DMS114 treated with DMSO at 0.1 percent for 48 hours (cell line): ENCODE measurements around the gene RBMY1F.
"Not testable (repeated sequence)": the region's sequence is repeated elsewhere in the genome, so short reads cannot be mapped to it uniquely, and the experiment has no call there.

Source experiments
- DNase-seq: peaks from one replicate; lab custom pipeline; 2025; ENCODE audit not compliant: unreplicated experiment; lab: John Stamatoyannopoulos, UW

RBMY1F gene

DNA sequence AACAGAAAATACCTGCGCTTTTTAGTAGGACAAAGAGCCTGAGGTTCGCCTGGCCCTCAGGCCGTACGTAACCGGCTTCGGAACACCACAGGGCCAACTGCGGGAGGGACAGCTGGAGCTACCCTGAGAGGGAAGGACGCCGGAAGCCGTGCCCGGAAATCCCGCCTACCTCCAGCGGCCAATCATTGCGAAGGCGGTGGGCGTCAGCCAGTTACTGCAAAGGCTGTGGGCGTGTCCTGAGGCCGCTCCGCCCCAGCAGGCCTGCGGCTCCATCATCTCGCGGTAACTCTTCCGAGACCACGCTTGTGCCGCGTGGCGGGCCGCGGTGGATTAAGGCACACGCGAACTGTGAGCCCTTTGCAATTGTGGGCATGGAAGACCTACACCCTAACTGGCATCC lies at the start of gene RBMY1F:
Gene RBMY1F, minus strand, starts transcription at position 101 of the 400 bp plus-strand sequence. CDS start 1,954 bp downstream, outside the sequence.
- not testable (repeated sequence) for DNase-seq

- DNase-seq = not testable (repeated sequence)
Observed at GRCh38 chrY:22151144-22151543, 31.6 kb downstream of the RBMY1F start.

- not testable (repeated sequence) for DNase-seq
Observed at GRCh38 chrY:22141011-22141695, 41.6 kb downstream of the RBMY1F start.

DNA sequence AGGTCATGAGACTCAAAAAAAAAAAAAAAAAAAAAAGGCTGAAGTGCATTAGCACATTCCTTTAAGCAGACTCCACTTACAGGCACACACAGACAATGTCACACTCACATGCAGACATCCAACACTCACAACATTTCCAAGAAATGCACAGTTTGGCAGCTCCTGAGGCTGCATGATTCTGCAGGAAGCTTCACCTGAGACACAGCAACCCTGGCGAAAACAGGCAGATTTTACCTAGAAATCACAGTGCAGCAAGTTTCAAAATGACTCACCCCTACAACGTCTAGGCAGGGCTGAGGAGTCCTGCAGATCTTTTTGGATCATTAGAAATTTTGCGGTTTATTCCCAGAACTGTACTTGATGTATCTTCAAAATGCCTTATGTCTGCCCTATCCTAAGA lies 48.0 kb downstream of the RBMY1F start:
- not testable (repeated sequence) for DNase-seq

GRCh38 chrY:22130494-22130893 lies 52.2 kb downstream of the RBMY1F start:
- not testable (repeated sequence) for DNase-seq
